HepG2 (cell line): ENCODE data around the gene ARHGAP26. TPM values are rescaled to one million over a fixed set of nuclear protein-coding genes. Genes with fewer than 3 reads are reported as not detected.

ENCODE experiments used
- ATAC-seq: fragments of 200-7000 bp; cut with Tn5 transposase; 3 replicates; pipeline ENCODE4 v1.9.1; 2020; ENCODE audit warnings: mild to moderate bottlenecking, moderate library complexity
- BruUV-seq: library from RNA; stranded (reverse); fragments of 400-500 nt; replicated peaks from 2 replicates; lab custom pipeline; 2021; lab: Mats Ljungman, UMichigan
- CTCF ChIA-PET: fragments of 300-600 bp; formaldehyde crosslinking; extraction: SDS; loops from one replicate; lab custom pipeline; 2021; ENCODE audit warnings: low total read pairs, inconsistent platforms, low intra/inter-chr PET ratio; lab: Yijun Ruan, JAX
- POLR2A ChIA-PET: fragments of 350-600 bp; sonication (Branson Sonifier 250); formaldehyde crosslinking; loops from one replicate; lab custom pipeline; 2020; ENCODE audit warnings: antibody characterized with exemption, inconsistent platforms; lab: Yijun Ruan, JAX
- DNase-seq: peaks from one replicate; pipeline ENCODE4 v3.0.0-alpha.2; 2015; ENCODE audit warnings: low spot score
- FAIRE-seq: peaks from 3 replicates; lab custom pipeline; 2011; peaks lifted over from hg19 to GRCh38; lab: Jason Lieb, UNC
- H2AFZ ChIP-seq: one replicate; pipeline ENCODE4 v1.6.1; 2011; ENCODE audit warnings: low read length, inconsistent platforms
- H3K27ac ChIP-seq: fragments of 300-600 bp; 3 replicates; pipeline ENCODE4 v1.8.0; 2011; ENCODE audit warnings: mixed run types, mild to moderate bottlenecking, mixed read lengths, low read length, inconsistent platforms; ENCODE audit not compliant: insufficient read depth; ENCODE audit errors: extremely low read length
- H3K27me3 ChIP-seq, 2 experiments: fragments of 200-600 bp in 1 of 2; 2 replicates in 1 of 2; 3 replicates in 1 of 2; pipeline versions ENCODE4 v1.6.0 to v1.8.0; 2011; ENCODE audit warnings: low read length in 2 of 2, mild to moderate bottlenecking in 2 of 2, moderate library complexity in 2 of 2, inconsistent platforms in 1 of 2; ENCODE audit not compliant: insufficient read depth in 2 of 2, control insufficient read depth in 1 of 2
- H3K36me3 ChIP-seq, 2 experiments: fragments of 200-600 bp in 1 of 2; replicated peaks in 1 of 2; 2 replicates in 1 of 2; 3 replicates in 1 of 2; pipeline versions ENCODE4 v1.5.1 to v1.8.0; 2011; ENCODE audit warnings: low read length in 2 of 2, inconsistent platforms in 1 of 2; ENCODE audit not compliant: insufficient read depth in 2 of 2, control insufficient read depth in 1 of 2
- H3K4me1 ChIP-seq: 2 replicates; pipeline ENCODE4 v1.5.1; 2012; ENCODE audit warnings: low read length, inconsistent platforms; ENCODE audit not compliant: insufficient read depth
- H3K4me2 ChIP-seq: 2 replicates; pipeline ENCODE4 v1.6.0; 2011; ENCODE audit warnings: low read depth, low read length, inconsistent platforms
- H3K4me3 ChIP-seq, 3 experiments: fragments of 200-600 bp in 1 of 3; sonication (generic), shearing (Covaris generic) in 1 of 3; replicated peaks in 1 of 3; 2 replicates each; pipeline ENCODE4 v1.5.1; 2011 to 2016; ENCODE audit warnings: low read length in 3 of 3, inconsistent platforms in 2 of 3, low read depth in 2 of 3, mild to moderate bottlenecking in 2 of 3, control low read depth in 1 of 3, mixed read lengths in 1 of 3; ENCODE audit not compliant: insufficient read depth in 1 of 3
- H3K79me2 ChIP-seq: one replicate; pipeline ENCODE4 v1.6.1; 2011; ENCODE audit warnings: low read length, inconsistent platforms; ENCODE audit not compliant: insufficient read depth
- H3K9ac ChIP-seq: 2 replicates; pipeline ENCODE4 v1.6.0; 2011; ENCODE audit warnings: mild to moderate bottlenecking, low read depth, low read length, inconsistent platforms; ENCODE audit not compliant: insufficient read depth
- H3K9me3 ChIP-seq: 2 replicates; pipeline ENCODE4 v1.5.1; 2012; ENCODE audit warnings: mild to moderate bottlenecking, low read length
- H4K20me1 ChIP-seq: 2 replicates; pipeline ENCODE4 v1.6.0; 2011; ENCODE audit warnings: inconsistent platforms, mild to moderate bottlenecking, low read length, moderate library complexity; ENCODE audit not compliant: insufficient read depth
- CCAR2 ChIP-seq: fragments of 200-400 bp; formaldehyde crosslinking; optimal IDR thresholded peaks from 2 replicates; pipeline ENCODE3; 2018; ENCODE audit warnings: low read depth, mild to moderate bottlenecking, low read length, moderate library complexity
- DR1 ChIP-seq: sonication (generic); formaldehyde crosslinking; IDR thresholded peaks from 2 replicates; pipeline ENCODE4 v1.8.0; 2021; ENCODE audit warnings: mild to moderate bottlenecking, missing genetic modification reagents, inconsistent platforms
- EP300 ChIP-seq, 3 experiments: sonication (generic) in 1 of 3; formaldehyde crosslinking in 1 of 3; IDR thresholded peaks; 2 replicates each; pipeline versions ENCODE4 v1.5.1 to v1.6.1; 2011 to 2020; ENCODE audit warnings: low read depth in 2 of 3, low read length in 2 of 3, borderline replicate concordance in 1 of 3, improper control_type of control experiment in 1 of 3, mild to moderate bottlenecking in 1 of 3, missing genetic modification reagents in 1 of 3, moderate library complexity in 1 of 3
- FIP1L1 ChIP-seq: fragments of 200-400 bp; formaldehyde crosslinking; IDR thresholded peaks from 2 replicates; pipeline ENCODE4 v1.6.1; 2018; ENCODE audit warnings: low read depth, mild to moderate bottlenecking, low read length, moderate library complexity, borderline replicate concordance; ENCODE audit not compliant: insufficient read depth
- FOXK1 ChIP-seq: sonication (generic); formaldehyde crosslinking; IDR thresholded peaks from 2 replicates; pipeline ENCODE4 v1.4.0; 2020; ENCODE audit warnings: low read depth, missing genetic modification reagents, borderline replicate concordance
- HNRNPUL1 ChIP-seq: fragments of 200-400 bp; formaldehyde crosslinking; IDR thresholded peaks from 2 replicates; pipeline ENCODE4 v1.6.1; 2017; ENCODE audit warnings: low read depth, mild to moderate bottlenecking, low read length, moderate library complexity
- IRF2 ChIP-seq: IDR thresholded peaks from 2 replicates; pipeline ENCODE4 v1.6.1; 2018; ENCODE audit warnings: missing genetic modification reagents, missing compliant biosample characterization
- MLLT10 ChIP-seq: sonication (generic); formaldehyde crosslinking; IDR thresholded peaks from 2 replicates; pipeline ENCODE4 v1.4.0; 2020; ENCODE audit warnings: missing genetic modification reagents
- PAF1 ChIP-seq: IDR thresholded peaks from 2 replicates; pipeline ENCODE4 v1.6.1; 2016; ENCODE audit warnings: missing genetic modification reagents, missing compliant biosample characterization
- PAWR ChIP-seq: sonication (generic); formaldehyde crosslinking; IDR thresholded peaks from 2 replicates; pipeline ENCODE4 v1.4.0; 2020; ENCODE audit warnings: missing genetic modification reagents, mild to moderate bottlenecking, borderline replicate concordance
- SCMH1 ChIP-seq: sonication (generic); formaldehyde crosslinking; IDR thresholded peaks from 2 replicates; pipeline ENCODE4 v1.9.0; 2021; ENCODE audit warnings: missing genetic modification reagents, mild to moderate bottlenecking, borderline replicate concordance
- TBL1XR1 ChIP-seq: fragments of 150-350 bp; IDR thresholded peaks from 2 replicates; pipeline ENCODE4 v1.6.1; 2014; ENCODE audit warnings: borderline replicate concordance, low read length; ENCODE audit not compliant: partially characterized antibody
- ZC3H13 ChIP-seq: sonication (generic); formaldehyde crosslinking; IDR thresholded peaks from 2 replicates; pipeline ENCODE4 v1.8.1; 2023; ENCODE audit warnings: mild to moderate bottlenecking, missing genetic modification reagents, moderate library complexity
- ZFP1 ChIP-seq: IDR thresholded peaks from 2 replicates; pipeline ENCODE4 v1.6.1; 2016
- ZNF282 ChIP-seq: fragments of 450-650 bp; IDR thresholded peaks from 2 replicates; pipeline ENCODE4 v1.6.1; 2018; ENCODE audit not compliant: partially characterized antibody
- ZNF510 ChIP-seq: sonication (generic); formaldehyde crosslinking; IDR thresholded peaks from 2 replicates; pipeline ENCODE4 v1.4.0; 2020; ENCODE audit warnings: low read depth, mild to moderate bottlenecking, missing genetic modification reagents
- ZNF766 ChIP-seq: sonication (generic); formaldehyde crosslinking; IDR thresholded peaks from 2 replicates; pipeline ENCODE4 v1.5.0; 2020; ENCODE audit warnings: missing genetic modification reagents, borderline replicate concordance
- WGBS: methylation state at CpG from one replicate; pipeline ENCODE4 v1.1.6; 2017; ENCODE audit warnings: low lambda C conversion rate; 5-methylcytosine and 5-hydroxymethylcytosine counted together
- in situ Hi-C: cut with HindIII; loops from 2 replicates; pipeline ENCODE4 v1.10.0; 2017; ENCODE audit warnings: low pct_unique_long_range_greater_than_20kb; ENCODE audit not compliant: extremely low pct_ligation_motif_present
- intact Hi-C: fragments of 100-400 bp; cut with micrococcal nuclease; formaldehyde crosslinking; loops from one replicate; pipeline ENCODE4 v1.10.0; 2022; ENCODE audit not compliant: unreplicated experiment
- polyA plus RNA-seq, 8 experiments: library from polyadenylated mRNA; depleted of rRNA in 3 of 8; stranded (reverse) in 7 of 8; unstranded in 1 of 8; fragments of >200 nt; fragmentation: Illumina TruSeq in 4 of 8; extraction: Trizol in 4 of 8; gene quantifications; 2 replicates each; pipeline versions ENCODE4 v1.2.1 to v1.2.3, GENCODE V29; 2011 to 2016; ENCODE audit warnings: low read depth in 4 of 8, missing spikeins in 1 of 8, mixed read lengths in 1 of 8; ENCODE audit not compliant: insufficient read depth in 1 of 8
- total RNA-seq, 5 experiments: library from RNA; depleted of rRNA; stranded (reverse); fragments of >200 nt; fragmentation: Illumina TruSeq; extraction: Trizol; gene quantifications; 2 replicates each; pipeline ENCODE4 v1.2.3, GENCODE V29; 2016; ENCODE audit warnings: low read depth in 1 of 5
- TF ChIP-seq, protein P1 (sequence below): sonication (generic); formaldehyde crosslinking; IDR thresholded peaks from 2 replicates; pipeline ENCODE4 v1.4.0; 2020; ENCODE audit warnings: missing genetic modification reagents
- TF ChIP-seq, protein P2 (sequence below): sonication (generic); formaldehyde crosslinking; IDR thresholded peaks from 2 replicates; pipeline ENCODE4 v1.4.0; 2020; ENCODE audit warnings: missing genetic modification reagents
- TF ChIP-seq, protein P3 (sequence below): sonication (generic); formaldehyde crosslinking; IDR thresholded peaks from 2 replicates; pipeline ENCODE4 v1.5.0; 2020; ENCODE audit warnings: missing genetic modification reagents, mild to moderate bottlenecking, borderline replicate concordance

The ARHGAP26 gene
- total and polyA plus RNA-seq, 2 of the 13 experiments (the other 11 are each of a cell fraction or from before 2014, with no cell fraction given): 9.6 to 18.2 TPM

- peaks cover 32% of the 10 kb centered on the region for H3K4me1 ChIP-seq
- TF ChIP-seq TBL1XR1: no peak
- TF ChIP-seq ZNF282: no peak
- no peak for TF ChIP-seq EP300 (IDR thresholded peaks at IDR 0.05; ENCODE audit: low read depth in 2 of 2, low read length in 2 of 2)
- no peak for TF ChIP-seq EP300 (CRISPR knock-in tag; IDR thresholded peaks at IDR 0.05; ENCODE audit: borderline replicate concordance)
- TF ChIP-seq, protein P1, sequence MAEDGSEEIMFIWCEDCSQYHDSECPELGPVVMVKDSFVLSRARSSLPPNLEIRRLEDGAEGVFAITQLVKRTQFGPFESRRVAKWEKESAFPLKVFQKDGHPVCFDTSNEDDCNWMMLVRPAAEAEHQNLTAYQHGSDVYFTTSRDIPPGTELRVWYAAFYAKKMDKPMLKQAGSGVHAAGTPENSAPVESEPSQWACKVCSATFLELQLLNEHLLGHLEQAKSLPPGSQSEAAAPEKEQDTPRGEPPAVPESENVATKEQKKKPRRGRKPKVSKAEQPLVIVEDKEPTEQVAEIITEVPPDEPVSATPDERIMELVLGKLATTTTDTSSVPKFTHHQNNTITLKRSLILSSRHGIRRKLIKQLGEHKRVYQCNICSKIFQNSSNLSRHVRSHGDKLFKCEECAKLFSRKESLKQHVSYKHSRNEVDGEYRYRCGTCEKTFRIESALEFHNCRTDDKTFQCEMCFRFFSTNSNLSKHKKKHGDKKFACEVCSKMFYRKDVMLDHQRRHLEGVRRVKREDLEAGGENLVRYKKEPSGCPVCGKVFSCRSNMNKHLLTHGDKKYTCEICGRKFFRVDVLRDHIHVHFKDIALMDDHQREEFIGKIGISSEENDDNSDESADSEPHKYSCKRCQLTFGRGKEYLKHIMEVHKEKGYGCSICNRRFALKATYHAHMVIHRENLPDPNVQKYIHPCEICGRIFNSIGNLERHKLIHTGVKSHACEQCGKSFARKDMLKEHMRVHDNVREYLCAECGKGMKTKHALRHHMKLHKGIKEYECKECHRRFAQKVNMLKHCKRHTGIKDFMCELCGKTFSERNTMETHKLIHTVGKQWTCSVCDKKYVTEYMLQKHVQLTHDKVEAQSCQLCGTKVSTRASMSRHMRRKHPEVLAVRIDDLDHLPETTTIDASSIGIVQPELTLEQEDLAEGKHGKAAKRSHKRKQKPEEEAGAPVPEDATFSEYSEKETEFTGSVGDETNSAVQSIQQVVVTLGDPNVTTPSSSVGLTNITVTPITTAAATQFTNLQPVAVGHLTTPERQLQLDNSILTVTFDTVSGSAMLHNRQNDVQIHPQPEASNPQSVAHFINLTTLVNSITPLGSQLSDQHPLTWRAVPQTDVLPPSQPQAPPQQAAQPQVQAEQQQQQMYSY (CRISPR knock-in tag): no peak
- TF ChIP-seq PAWR: no peak
- TF ChIP-seq PAF1 (CRISPR knock-in tag): no peak
- TF ChIP-seq, protein P2, sequence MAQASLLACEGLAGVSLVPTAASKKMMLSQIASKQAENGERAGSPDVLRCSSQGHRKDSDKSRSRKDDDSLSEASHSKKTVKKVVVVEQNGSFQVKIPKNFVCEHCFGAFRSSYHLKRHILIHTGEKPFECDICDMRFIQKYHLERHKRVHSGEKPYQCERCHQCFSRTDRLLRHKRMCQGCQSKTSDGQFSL: no peak
- TF ChIP-seq FOXK1 (CRISPR knock-in tag): no peak
- TF ChIP-seq CCAR2: no peak
- no peak for TF ChIP-seq ZFP1 (CRISPR knock-in tag)
- no peak for TF ChIP-seq DR1
- TF ChIP-seq ZC3H13 (CRISPR knock-in tag): no peak
- TF ChIP-seq IRF2: no peak
- no peak for TF ChIP-seq FIP1L1
- TF ChIP-seq MLLT10 (CRISPR knock-in tag): no peak
- no peak for TF ChIP-seq HNRNPUL1
- TF ChIP-seq ZNF766 (CRISPR knock-in tag): no peak
- no peak for TF ChIP-seq ZNF510
- no peak for TF ChIP-seq SCMH1 (CRISPR knock-in tag)
- TF ChIP-seq, protein P3, sequence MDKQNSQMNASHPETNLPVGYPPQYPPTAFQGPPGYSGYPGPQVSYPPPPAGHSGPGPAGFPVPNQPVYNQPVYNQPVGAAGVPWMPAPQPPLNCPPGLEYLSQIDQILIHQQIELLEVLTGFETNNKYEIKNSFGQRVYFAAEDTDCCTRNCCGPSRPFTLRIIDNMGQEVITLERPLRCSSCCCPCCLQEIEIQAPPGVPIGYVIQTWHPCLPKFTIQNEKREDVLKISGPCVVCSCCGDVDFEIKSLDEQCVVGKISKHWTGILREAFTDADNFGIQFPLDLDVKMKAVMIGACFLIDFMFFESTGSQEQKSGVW: no peak
- no peaks in the 10 kb centered on the region for H4K20me1 ChIP-seq
- in situ Hi-C loops (no loop called here), intact Hi-C loops (no loop called here)
- ATAC-seq (no peak), FAIRE-seq (no peak), DNase-seq (no peak)
- H3K79me2 ChIP-seq: no peaks in the 10 kb centered on the region
- H3K27me3 ChIP-seq: no peaks in the 10 kb centered on the region
- no peak overlapping the region for H3K9ac ChIP-seq
- H3K4me3 ChIP-seq: no peak overlapping the region
- H3K27ac ChIP-seq: no peak overlapping the region
- H2AFZ ChIP-seq: no peak overlapping the region
- no peak overlapping the region for H3K4me2 ChIP-seq
- no TSS peak for BruUV-seq
- ChIA-PET CTCF (no interaction called here), POLR2A (no interaction called here)
- H3K36me3 ChIP-seq: peaks cover 2 to 13% of the 10 kb centered on the region in 2 experiments; a peak in 4 of 5 replicates
- no peaks in the 10 kb centered on the region for H3K9me3 ChIP-seq
- 100% methylated on average over 4 of the region's 4 CpGs for WGBS
These were observed 127.2 kb downstream of the ARHGAP26 start for GRCh38 chr5:142897328-142897727.
